Measurements from ENCODE around the gene LIME1. TPM values are rescaled to one million over a fixed set of nuclear protein-coding genes. Genes with fewer than 3 reads are reported as not detected.

The LIME1 gene
- total and polyA plus RNA-seq, 2 of the 8 experiments (the other 6 are each of a cell fraction or from before 2014, with no cell fraction given): 4.5 to 5.9 TPM

DNA sequence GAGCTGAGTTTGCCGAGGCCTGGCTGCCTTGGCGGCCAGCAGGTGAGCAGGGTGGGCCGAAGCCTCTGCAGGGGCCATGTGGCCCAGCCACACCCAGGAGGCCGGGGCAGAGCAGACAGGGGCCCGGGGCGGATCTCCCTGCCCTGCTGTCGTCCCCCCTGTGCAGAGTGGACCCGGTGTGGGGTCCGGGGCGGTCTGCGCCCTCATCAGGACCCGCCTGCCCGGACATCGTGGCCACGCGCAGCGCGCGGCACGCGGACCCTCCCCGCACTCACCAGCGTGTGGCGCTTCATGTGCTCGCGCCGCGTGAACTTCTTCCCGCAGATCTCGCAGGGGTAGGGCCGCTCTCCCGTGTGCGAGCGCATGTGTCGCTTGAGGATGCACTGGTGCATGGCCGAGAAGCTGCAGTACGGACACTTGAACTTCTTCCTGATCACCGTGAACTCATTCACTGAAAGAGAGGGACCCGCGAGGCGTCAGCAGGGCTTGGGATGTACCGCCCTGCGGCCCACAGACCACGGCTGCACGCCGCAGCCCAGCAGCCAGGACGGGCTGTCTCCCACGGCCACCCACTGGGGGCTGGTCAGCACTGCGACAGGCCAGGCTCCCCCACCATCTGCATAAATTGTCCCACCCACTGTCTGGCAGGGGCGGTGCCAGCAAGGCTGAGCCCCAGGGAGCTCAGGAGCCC is 16.1 kb downstream of the LIME1 start (continued):
- TF ChIP-seq, protein P1, sequence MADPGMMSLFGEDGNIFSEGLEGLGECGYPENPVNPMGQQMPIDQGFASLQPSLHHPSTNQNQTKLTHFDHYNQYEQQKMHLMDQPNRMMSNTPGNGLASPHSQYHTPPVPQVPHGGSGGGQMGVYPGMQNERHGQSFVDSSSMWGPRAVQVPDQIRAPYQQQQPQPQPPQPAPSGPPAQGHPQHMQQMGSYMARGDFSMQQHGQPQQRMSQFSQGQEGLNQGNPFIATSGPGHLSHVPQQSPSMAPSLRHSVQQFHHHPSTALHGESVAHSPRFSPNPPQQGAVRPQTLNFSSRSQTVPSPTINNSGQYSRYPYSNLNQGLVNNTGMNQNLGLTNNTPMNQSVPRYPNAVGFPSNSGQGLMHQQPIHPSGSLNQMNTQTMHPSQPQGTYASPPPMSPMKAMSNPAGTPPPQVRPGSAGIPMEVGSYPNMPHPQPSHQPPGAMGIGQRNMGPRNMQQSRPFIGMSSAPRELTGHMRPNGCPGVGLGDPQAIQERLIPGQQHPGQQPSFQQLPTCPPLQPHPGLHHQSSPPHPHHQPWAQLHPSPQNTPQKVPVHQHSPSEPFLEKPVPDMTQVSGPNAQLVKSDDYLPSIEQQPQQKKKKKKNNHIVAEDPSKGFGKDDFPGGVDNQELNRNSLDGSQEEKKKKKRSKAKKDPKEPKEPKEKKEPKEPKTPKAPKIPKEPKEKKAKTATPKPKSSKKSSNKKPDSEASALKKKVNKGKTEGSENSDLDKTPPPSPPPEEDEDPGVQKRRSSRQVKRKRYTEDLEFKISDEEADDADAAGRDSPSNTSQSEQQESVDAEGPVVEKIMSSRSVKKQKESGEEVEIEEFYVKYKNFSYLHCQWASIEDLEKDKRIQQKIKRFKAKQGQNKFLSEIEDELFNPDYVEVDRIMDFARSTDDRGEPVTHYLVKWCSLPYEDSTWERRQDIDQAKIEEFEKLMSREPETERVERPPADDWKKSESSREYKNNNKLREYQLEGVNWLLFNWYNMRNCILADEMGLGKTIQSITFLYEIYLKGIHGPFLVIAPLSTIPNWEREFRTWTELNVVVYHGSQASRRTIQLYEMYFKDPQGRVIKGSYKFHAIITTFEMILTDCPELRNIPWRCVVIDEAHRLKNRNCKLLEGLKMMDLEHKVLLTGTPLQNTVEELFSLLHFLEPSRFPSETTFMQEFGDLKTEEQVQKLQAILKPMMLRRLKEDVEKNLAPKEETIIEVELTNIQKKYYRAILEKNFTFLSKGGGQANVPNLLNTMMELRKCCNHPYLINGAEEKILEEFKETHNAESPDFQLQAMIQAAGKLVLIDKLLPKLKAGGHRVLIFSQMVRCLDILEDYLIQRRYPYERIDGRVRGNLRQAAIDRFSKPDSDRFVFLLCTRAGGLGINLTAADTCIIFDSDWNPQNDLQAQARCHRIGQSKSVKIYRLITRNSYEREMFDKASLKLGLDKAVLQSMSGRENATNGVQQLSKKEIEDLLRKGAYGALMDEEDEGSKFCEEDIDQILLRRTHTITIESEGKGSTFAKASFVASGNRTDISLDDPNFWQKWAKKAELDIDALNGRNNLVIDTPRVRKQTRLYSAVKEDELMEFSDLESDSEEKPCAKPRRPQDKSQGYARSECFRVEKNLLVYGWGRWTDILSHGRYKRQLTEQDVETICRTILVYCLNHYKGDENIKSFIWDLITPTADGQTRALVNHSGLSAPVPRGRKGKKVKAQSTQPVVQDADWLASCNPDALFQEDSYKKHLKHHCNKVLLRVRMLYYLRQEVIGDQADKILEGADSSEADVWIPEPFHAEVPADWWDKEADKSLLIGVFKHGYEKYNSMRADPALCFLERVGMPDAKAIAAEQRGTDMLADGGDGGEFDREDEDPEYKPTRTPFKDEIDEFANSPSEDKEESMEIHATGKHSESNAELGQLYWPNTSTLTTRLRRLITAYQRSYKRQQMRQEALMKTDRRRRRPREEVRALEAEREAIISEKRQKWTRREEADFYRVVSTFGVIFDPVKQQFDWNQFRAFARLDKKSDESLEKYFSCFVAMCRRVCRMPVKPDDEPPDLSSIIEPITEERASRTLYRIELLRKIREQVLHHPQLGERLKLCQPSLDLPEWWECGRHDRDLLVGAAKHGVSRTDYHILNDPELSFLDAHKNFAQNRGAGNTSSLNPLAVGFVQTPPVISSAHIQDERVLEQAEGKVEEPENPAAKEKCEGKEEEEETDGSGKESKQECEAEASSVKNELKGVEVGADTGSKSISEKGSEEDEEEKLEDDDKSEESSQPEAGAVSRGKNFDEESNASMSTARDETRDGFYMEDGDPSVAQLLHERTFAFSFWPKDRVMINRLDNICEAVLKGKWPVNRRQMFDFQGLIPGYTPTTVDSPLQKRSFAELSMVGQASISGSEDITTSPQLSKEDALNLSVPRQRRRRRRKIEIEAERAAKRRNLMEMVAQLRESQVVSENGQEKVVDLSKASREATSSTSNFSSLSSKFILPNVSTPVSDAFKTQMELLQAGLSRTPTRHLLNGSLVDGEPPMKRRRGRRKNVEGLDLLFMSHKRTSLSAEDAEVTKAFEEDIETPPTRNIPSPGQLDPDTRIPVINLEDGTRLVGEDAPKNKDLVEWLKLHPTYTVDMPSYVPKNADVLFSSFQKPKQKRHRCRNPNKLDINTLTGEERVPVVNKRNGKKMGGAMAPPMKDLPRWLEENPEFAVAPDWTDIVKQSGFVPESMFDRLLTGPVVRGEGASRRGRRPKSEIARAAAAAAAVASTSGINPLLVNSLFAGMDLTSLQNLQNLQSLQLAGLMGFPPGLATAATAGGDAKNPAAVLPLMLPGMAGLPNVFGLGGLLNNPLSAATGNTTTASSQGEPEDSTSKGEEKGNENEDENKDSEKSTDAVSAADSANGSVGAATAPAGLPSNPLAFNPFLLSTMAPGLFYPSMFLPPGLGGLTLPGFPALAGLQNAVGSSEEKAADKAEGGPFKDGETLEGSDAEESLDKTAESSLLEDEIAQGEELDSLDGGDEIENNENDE (IDR thresholded peaks at IDR 0.05; ENCODE audit: insufficient replicate concordance, low read length): no peak
- TF ChIP-seq BCL11A (IDR thresholded peaks at IDR 0.05; ENCODE audit: low read depth in 2 of 2, low read length in 2 of 2) (no peak), GABPA (IDR thresholded peaks at IDR 0.05; ENCODE audit: borderline replicate concordance, insufficient read depth, low read length) (peak; percentile 57; the same call in 1 of the 2 replicates), RFX5 (IDR thresholded peaks at IDR 0.05; ENCODE audit: borderline replicate concordance, low read depth, low read length) (no peak), ASH2L (IDR thresholded peaks at IDR 0.05; ENCODE audit: low read length) (no peak)
- TF ChIP-seq, protein P2, sequence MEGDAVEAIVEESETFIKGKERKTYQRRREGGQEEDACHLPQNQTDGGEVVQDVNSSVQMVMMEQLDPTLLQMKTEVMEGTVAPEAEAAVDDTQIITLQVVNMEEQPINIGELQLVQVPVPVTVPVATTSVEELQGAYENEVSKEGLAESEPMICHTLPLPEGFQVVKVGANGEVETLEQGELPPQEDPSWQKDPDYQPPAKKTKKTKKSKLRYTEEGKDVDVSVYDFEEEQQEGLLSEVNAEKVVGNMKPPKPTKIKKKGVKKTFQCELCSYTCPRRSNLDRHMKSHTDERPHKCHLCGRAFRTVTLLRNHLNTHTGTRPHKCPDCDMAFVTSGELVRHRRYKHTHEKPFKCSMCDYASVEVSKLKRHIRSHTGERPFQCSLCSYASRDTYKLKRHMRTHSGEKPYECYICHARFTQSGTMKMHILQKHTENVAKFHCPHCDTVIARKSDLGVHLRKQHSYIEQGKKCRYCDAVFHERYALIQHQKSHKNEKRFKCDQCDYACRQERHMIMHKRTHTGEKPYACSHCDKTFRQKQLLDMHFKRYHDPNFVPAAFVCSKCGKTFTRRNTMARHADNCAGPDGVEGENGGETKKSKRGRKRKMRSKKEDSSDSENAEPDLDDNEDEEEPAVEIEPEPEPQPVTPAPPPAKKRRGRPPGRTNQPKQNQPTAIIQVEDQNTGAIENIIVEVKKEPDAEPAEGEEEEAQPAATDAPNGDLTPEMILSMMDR (IDR thresholded peaks at IDR 0.05; ENCODE audit: control extremely low read depth in 1 of 3, insufficient read depth in 1 of 3, low read depth in 1 of 3, low read length in 3 of 3): peak in 2 of 3 experiments; percentile 25 to 42; a peak in 2 of 4 replicates
